GM23338 (cell line): Measurements from ENCODE around the gene ZNF536. TPM values are rescaled to one million over a fixed set of nuclear protein-coding genes. Genes with fewer than 3 reads are reported as not detected.

ENCODE experiments used
- ATAC-seq: fragments of 200-7000 bp; cut with Tn5 transposase; 3 replicates; pipeline ENCODE4 v1.9.1; 2020
- DNase-seq: peaks from one replicate; pipeline ENCODE4 v3.0.0-alpha.2; 2015; ENCODE audit warnings: low spot score
- H2AFZ ChIP-seq: fragments of 200-600 bp; sonication (generic); 2 replicates; pipeline ENCODE4 v1.8.0; 2016; ENCODE audit warnings: antibody characterized with exemption, mild to moderate bottlenecking, moderate library complexity
- H3F3A ChIP-seq: fragments of 200-600 bp; sonication (generic); replicated peaks from 2 replicates; pipeline ENCODE4 v1.8.0; 2017; ENCODE audit warnings: antibody characterized with exemption, mixed run types, low read depth
- H3K27ac ChIP-seq: fragments of 200-600 bp; sonication (generic); 2 replicates; pipeline ENCODE4 v1.6.1; 2016; ENCODE audit warnings: low read depth
- H3K27me3 ChIP-seq: fragments of 200-600 bp; sonication (generic); 2 replicates; pipeline ENCODE4 v1.8.0; 2016; ENCODE audit warnings: mild to moderate bottlenecking, mixed run types, moderate library complexity; ENCODE audit not compliant: insufficient read depth
- H3K36me3 ChIP-seq: fragments of 200-600 bp; sonication (generic); 2 replicates; pipeline ENCODE4 v1.8.0; 2016; ENCODE audit warnings: mild to moderate bottlenecking; ENCODE audit not compliant: insufficient read depth
- H3K4me1 ChIP-seq: fragments of 200-600 bp; sonication (generic); 2 replicates; pipeline ENCODE4 v1.8.0; 2016; ENCODE audit warnings: mild to moderate bottlenecking, moderate library complexity; ENCODE audit not compliant: insufficient read depth
- H3K4me2 ChIP-seq: fragments of 200-600 bp; sonication (generic); 2 replicates; pipeline ENCODE4 v1.7.1; 2017; ENCODE audit warnings: mixed run types
- H3K4me3 ChIP-seq: fragments of 200-600 bp; sonication (generic); 2 replicates; pipeline ENCODE4 v1.6.1; 2016; ENCODE audit warnings: mixed run types
- H3K79me2 ChIP-seq: fragments of 200-600 bp; sonication (generic); replicated peaks from 2 replicates; pipeline ENCODE4 v1.8.0; 2017; ENCODE audit warnings: mild to moderate bottlenecking; ENCODE audit not compliant: insufficient read depth
- H3K9me2 ChIP-seq: fragments of 200-600 bp; sonication (generic); 2 replicates; pipeline ENCODE4 v1.8.0; 2017; ENCODE audit not compliant: insufficient read depth
- H4K20me1 ChIP-seq: fragments of 200-600 bp; sonication (generic); replicated peaks from 2 replicates; pipeline ENCODE4 v1.8.0; 2017; ENCODE audit warnings: mild to moderate bottlenecking; ENCODE audit not compliant: insufficient read depth
- H3K27ac Mint-ChIP-seq: 2 replicates; pipeline ENCODE4 v1.8.0; 2020; ENCODE audit warnings: inconsistent platforms, mild to moderate bottlenecking, moderate library complexity, mixed read lengths
- H3K27me3 Mint-ChIP-seq: 3 replicates; pipeline ENCODE4 v1.8.0; 2022; ENCODE audit warnings: low read depth, mild to moderate bottlenecking, moderate library complexity, mixed read lengths, inconsistent platforms; ENCODE audit not compliant: insufficient read depth, poor library complexity
- H3K36me3 Mint-ChIP-seq: 3 replicates; pipeline ENCODE4 v1.8.0; 2021; ENCODE audit warnings: low read depth, mild to moderate bottlenecking, inconsistent platforms, moderate library complexity, mixed read lengths
- H3K4me1 Mint-ChIP-seq: 3 replicates; pipeline ENCODE4 v1.8.0; 2020; ENCODE audit warnings: mild to moderate bottlenecking, inconsistent platforms, mixed read lengths
- H3K4me3 Mint-ChIP-seq: 3 replicates; pipeline ENCODE4 v1.8.0; 2021; ENCODE audit warnings: moderate library complexity, mild to moderate bottlenecking, inconsistent platforms, mixed read lengths
- H3K9me3 Mint-ChIP-seq: 3 replicates; pipeline ENCODE4 v1.8.0; 2020; ENCODE audit warnings: moderate library complexity, mild to moderate bottlenecking, inconsistent platforms, mixed read lengths
- CREB1 ChIP-seq: fragments of 250-450 bp; sonication (Bioruptor Pico); IDR thresholded peaks from 2 replicates; pipeline ENCODE4 v1.5.0; 2020; ENCODE audit warnings: low read depth, mild to moderate bottlenecking, moderate library complexity
- CTCF ChIP-seq, 2 experiments: fragments of 200-600 bp in 1 of 2; sonication (generic) in 1 of 2; conservative IDR thresholded peaks; 2 replicates each; pipeline versions ENCODE4 v1.5.1 to v1.6.1; 2016 to 2017; ENCODE audit warnings: antibody characterized with exemption in 2 of 2, low read depth in 2 of 2, mild to moderate bottlenecking in 2 of 2, moderate library complexity in 1 of 2
- ETS1 ChIP-seq: IDR thresholded peaks from 2 replicates; pipeline ENCODE4 v1.6.1; 2016; ENCODE audit warnings: antibody characterized with exemption
- EZH2phosphoT487 ChIP-seq: fragments of 200-600 bp; sonication (generic); IDR thresholded peaks from one replicate; pipeline ENCODE4 v1.8.1; 2018; ENCODE audit warnings: antibody characterized with exemption; ENCODE audit not compliant: unreplicated experiment
- NANOG ChIP-seq: IDR thresholded peaks from 2 replicates; pipeline ENCODE4 v1.6.1; 2016; ENCODE audit warnings: antibody characterized with exemption, borderline replicate concordance
- ZNF114 ChIP-seq: fragments of 250-450 bp; sonication (Bioruptor Pico); IDR thresholded peaks from 2 replicates; pipeline ENCODE4 v1.5.0; 2020; ENCODE audit warnings: mild to moderate bottlenecking, moderate library complexity
- ZNF462 ChIP-seq: fragments of 250-450 bp; sonication (Bioruptor Pico); IDR thresholded peaks from 2 replicates; pipeline ENCODE4 v1.5.0; 2020; ENCODE audit warnings: mild to moderate bottlenecking, moderate library complexity
- polyA plus RNA-seq: library from polyadenylated mRNA; unstranded; fragments of >200 nt; fragmentation: Nextera tagmentation; extraction: Ambion mirVana; gene quantifications from 2 replicates; pipeline ENCODE4 v1.2.1, GENCODE V29; 2016
- total RNA-seq: library from RNA; depleted of rRNA; stranded (reverse); fragments of >200 nt; shearing (Covaris generic); gene quantifications from 2 replicates; pipeline ENCODE4 v1.2.3, GENCODE V29; 2014

Gene ZNF536
- total and polyA plus RNA-seq, 2 experiments from 2014 or later = 0.07 TPM; not detected in 1

DNA sequence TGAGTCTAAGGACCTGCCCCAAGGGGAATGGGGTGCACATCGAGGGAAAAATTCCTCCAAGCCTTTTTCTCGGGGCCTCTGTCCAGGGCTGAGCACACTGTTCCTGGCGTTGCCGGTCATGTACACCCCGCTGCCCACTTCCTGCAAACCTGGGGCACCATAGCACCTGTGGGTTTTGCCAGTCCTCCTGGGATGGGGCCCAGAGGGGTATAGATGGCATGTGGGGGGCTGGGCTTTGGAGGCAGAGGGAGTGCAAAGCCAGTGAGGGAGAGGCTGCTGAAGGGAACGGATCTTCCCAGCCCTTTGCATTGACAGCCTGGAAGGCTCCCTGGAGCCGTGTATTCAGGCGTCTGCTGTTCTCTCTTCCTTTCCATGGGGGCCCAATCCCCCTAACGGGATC lies 187.3 kb downstream of the ZNF536 start (continued):
- no peak for TF ChIP-seq ZNF462
- no peak for TF ChIP-seq CREB1 (CRISPR knock-in tag)

DNA sequence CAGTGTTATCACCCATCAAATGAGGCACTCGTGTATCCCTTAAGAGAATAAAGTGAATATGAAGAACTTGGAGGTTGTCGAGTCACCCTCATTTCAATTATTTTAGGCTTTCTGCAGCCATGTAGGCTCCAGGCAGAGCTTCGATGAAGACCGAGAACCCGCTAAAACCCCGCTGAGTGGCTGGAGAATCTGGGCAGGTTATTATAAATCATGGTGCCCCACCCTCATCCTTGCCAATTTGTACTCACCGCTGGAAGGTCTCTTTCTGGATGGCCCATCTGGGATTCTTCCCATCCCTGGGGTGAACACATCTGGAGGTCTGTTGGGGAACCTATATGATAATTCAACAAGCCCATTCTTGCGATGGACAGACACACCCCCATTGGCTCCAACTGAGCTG lies 190.8 kb downstream of the ZNF536 start:
- Mint-ChIP-seq H3K36me3 (no peaks in the 10 kb centered on the region), H3K4me1 (peaks cover 58% of the 10 kb centered on the region), H3K27me3 (peaks cover 19% of the 10 kb centered on the region), H3K9me3 (no peaks in the 10 kb centered on the region; the same call in 2 of the 3 replicates), H3K4me3 (no peak overlapping the region), H3K27ac (no peak overlapping the region)
- Histone ChIP-seq H3K27ac (no peak overlapping the region), H3K79me2 (no peaks in the 10 kb centered on the region), H3K36me3 (no peaks in the 10 kb centered on the region), H3K4me1 (peaks cover 37% of the 10 kb centered on the region), H3K4me2 (no peak overlapping the region), H3K4me3 (no peak overlapping the region), H4K20me1 (no peaks in the 10 kb centered on the region), H3K27me3 (no peaks in the 10 kb centered on the region), H2AFZ (no peak overlapping the region), H3K9me2 (peaks cover 25% of the 10 kb centered on the region), H3F3A (no peaks in the 10 kb centered on the region)
- DNase-seq (no peak), ATAC-seq (no peak)
- TF ChIP-seq ETS1 (no peak), CTCF (conservative IDR thresholded peaks at IDR 0.05; ENCODE audit: low read depth in 2 of 2) (no peak), ZNF114 (CRISPR knock-in tag) (no peak), NANOG (no peak), CREB1 (CRISPR knock-in tag) (no peak), EZH2phosphoT487 (no peak)
